ENCODE results near the gene INTU.

- no peak for TF ChIP-seq CTCF (conservative IDR thresholded peaks at IDR 0.05)
- no peak for TF ChIP-seq ZFX (IDR thresholded peaks at IDR 0.05)
These were observed 127.1 kb downstream of the INTU start for GRCh38 chr4:127759893-127760292.

Data from C4-2B (cell line).